Activated CD8-positive, alpha-beta T cell treated with anti-CD3 and anti-CD28 coated beads for 36 hours (primary cell): Measurements from ENCODE around the gene GRIK3. TPM values are rescaled to one million over a fixed set of nuclear protein-coding genes. Genes with fewer than 3 reads are reported as not detected.
"Not testable (repeated sequence)": the region's sequence is repeated elsewhere in the genome, so short reads cannot be mapped to it uniquely, and the experiment has no call there.

Source experiments
- ATAC-seq: fragments of 200-7000 bp; cut with Tn5 transposase; one replicate; pipeline ENCODE4 v1.10.0; 2021; ENCODE audit warnings: mild to moderate bottlenecking, moderate library complexity
- CTCF ChIA-PET: fragments of 350-600 bp; sonication (Branson Sonifier 250); formaldehyde crosslinking; loops from one replicate; lab custom pipeline; 2021; ENCODE audit warnings: antibody characterized with exemption; lab: Charles Lee
- POLR2A ChIA-PET: fragments of 350-600 bp; sonication (Branson Sonifier 250); formaldehyde crosslinking; loops from one replicate; lab custom pipeline; 2021; ENCODE audit warnings: antibody characterized with exemption; lab: Charles Lee
- DNase-seq: peaks from one replicate; pipeline ENCODE4 v3.0.0-alpha.2; 2020
- H3K27ac Mint-ChIP-seq: one replicate; pipeline ENCODE4 v1.8.0; 2021; ENCODE audit warnings: mild to moderate bottlenecking, mixed read lengths
- H3K27me3 Mint-ChIP-seq: one replicate; pipeline ENCODE4 v1.8.0; 2021; ENCODE audit warnings: mixed read lengths
- H3K36me3 Mint-ChIP-seq: one replicate; pipeline ENCODE4 v1.8.0; 2021; ENCODE audit warnings: low read depth, mixed read lengths
- H3K4me1 Mint-ChIP-seq: one replicate; pipeline ENCODE4 v1.8.0; 2021; ENCODE audit warnings: low read depth, mixed read lengths
- H3K4me3 Mint-ChIP-seq: one replicate; pipeline ENCODE4 v1.8.0; 2021; ENCODE audit warnings: mild to moderate bottlenecking, moderate library complexity, mixed read lengths
- H3K9me3 Mint-ChIP-seq: one replicate; pipeline ENCODE4 v1.8.0; 2021; ENCODE audit warnings: mixed read lengths
- intact Hi-C: fragments of 100-400 bp; cut with micrococcal nuclease; formaldehyde crosslinking; loops from one replicate; pipeline ENCODE4 v1.10.0; 2022
- total RNA-seq, 2 experiments: library from RNA; stranded (reverse); gene quantifications; one replicate each; pipeline ENCODE4 v1.2.3, GENCODE V29; 2021
- TF ChIP-seq, protein P1 (sequence below): fragments of 200-600 bp; IDR thresholded peaks from one replicate; pipeline ENCODE4 v1.8.0; 2022; ENCODE audit warnings: antibody characterized with exemption, mild to moderate bottlenecking

GRIK3 gene
- total RNA-seq, 2 experiments from 2014 or later: not detected

- ATAC-seq (no peak), DNase-seq (no peak)
- H3K4me1 Mint-ChIP-seq: no peaks in the 10 kb centered on the region
- TF ChIP-seq, protein P1, sequence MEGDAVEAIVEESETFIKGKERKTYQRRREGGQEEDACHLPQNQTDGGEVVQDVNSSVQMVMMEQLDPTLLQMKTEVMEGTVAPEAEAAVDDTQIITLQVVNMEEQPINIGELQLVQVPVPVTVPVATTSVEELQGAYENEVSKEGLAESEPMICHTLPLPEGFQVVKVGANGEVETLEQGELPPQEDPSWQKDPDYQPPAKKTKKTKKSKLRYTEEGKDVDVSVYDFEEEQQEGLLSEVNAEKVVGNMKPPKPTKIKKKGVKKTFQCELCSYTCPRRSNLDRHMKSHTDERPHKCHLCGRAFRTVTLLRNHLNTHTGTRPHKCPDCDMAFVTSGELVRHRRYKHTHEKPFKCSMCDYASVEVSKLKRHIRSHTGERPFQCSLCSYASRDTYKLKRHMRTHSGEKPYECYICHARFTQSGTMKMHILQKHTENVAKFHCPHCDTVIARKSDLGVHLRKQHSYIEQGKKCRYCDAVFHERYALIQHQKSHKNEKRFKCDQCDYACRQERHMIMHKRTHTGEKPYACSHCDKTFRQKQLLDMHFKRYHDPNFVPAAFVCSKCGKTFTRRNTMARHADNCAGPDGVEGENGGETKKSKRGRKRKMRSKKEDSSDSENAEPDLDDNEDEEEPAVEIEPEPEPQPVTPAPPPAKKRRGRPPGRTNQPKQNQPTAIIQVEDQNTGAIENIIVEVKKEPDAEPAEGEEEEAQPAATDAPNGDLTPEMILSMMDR: no peak
- ChIA-PET CTCF (no interaction called here), POLR2A (no interaction called here)
- H3K4me3 Mint-ChIP-seq: no peak overlapping the region
- peaks cover 5% of the 10 kb centered on the region for H3K27me3 Mint-ChIP-seq
- peaks cover 5% of the 10 kb centered on the region for H3K9me3 Mint-ChIP-seq
- no peaks in the 10 kb centered on the region for H3K36me3 Mint-ChIP-seq
- intact Hi-C loops: no loop called here
- H3K27ac Mint-ChIP-seq: no peak overlapping the region
Measured at GRCh38 chr1:36911561-36912364, 122.6 kb downstream of the GRIK3 start.

- no peaks in the 10 kb centered on the region for H3K36me3 Mint-ChIP-seq
Measured at GRCh38 chr1:36910886-36911540, 123.3 kb downstream of the GRIK3 start.

GRCh38 chr1:36909946-36910725, 124.2 kb downstream of the GRIK3 start:
- Mint-ChIP-seq H3K27ac (no peak overlapping the region), H3K27me3 (peaks cover 7% of the 10 kb centered on the region), H3K4me1 (no peaks in the 10 kb centered on the region), H3K4me3 (no peak overlapping the region), H3K36me3 (no peaks in the 10 kb centered on the region), H3K9me3 (no peaks in the 10 kb centered on the region)
- ChIA-PET CTCF (no interaction called here), POLR2A (no interaction called here)
- no peak for ATAC-seq
- intact Hi-C loops: no loop called here
- DNase-seq: no peak
- TF ChIP-seq, protein P1: no peak

More at GRCh38 chr1:36910886-36911540, 123.3 kb downstream of the GRIK3 start:
- TF ChIP-seq, protein P1: no peak
- H3K27ac Mint-ChIP-seq: no peak overlapping the region
- intact Hi-C loops: no loop called here
- ChIA-PET CTCF (no interaction called here), POLR2A (no interaction called here)
- no peak overlapping the region for H3K4me3 Mint-ChIP-seq
- peaks cover 5% of the 10 kb centered on the region for H3K9me3 Mint-ChIP-seq
- H3K4me1 Mint-ChIP-seq: no peaks in the 10 kb centered on the region
- DNase-seq (no peak), ATAC-seq (no peak)
- H3K27me3 Mint-ChIP-seq: peaks cover 7% of the 10 kb centered on the region

GRCh38 chr1:36909359-36909758, 125.0 kb downstream of the GRIK3 start:
- H3K9me3 Mint-ChIP-seq, ATAC-seq, H3K4me3 Mint-ChIP-seq, CTCF ChIA-PET, POLR2A ChIA-PET, H3K27ac Mint-ChIP-seq, H3K4me1 Mint-ChIP-seq, intact Hi-C loops, H3K27me3 Mint-ChIP-seq, H3K36me3 Mint-ChIP-seq, DNase-seq: not testable (repeated sequence)

- Mint-ChIP-seq H3K4me3 (no peak overlapping the region), H3K4me1 (no peaks in the 10 kb centered on the region), H3K27ac (no peak overlapping the region), H3K9me3 (no peaks in the 10 kb centered on the region), H3K36me3 (no peaks in the 10 kb centered on the region), H3K27me3 (peaks cover 7% of the 10 kb centered on the region)
- DNase-seq (no peak), ATAC-seq (no peak)
- ChIA-PET CTCF (no interaction called here), POLR2A (no interaction called here)
- TF ChIP-seq, protein P1: no peak
- intact Hi-C loops: no loop called here
Measured at GRCh38 chr1:36908096-36908495, 126.2 kb downstream of the GRIK3 start.
